Measurements from ENCODE around the gene ATXN1.

Gene ATXN1

DNA sequence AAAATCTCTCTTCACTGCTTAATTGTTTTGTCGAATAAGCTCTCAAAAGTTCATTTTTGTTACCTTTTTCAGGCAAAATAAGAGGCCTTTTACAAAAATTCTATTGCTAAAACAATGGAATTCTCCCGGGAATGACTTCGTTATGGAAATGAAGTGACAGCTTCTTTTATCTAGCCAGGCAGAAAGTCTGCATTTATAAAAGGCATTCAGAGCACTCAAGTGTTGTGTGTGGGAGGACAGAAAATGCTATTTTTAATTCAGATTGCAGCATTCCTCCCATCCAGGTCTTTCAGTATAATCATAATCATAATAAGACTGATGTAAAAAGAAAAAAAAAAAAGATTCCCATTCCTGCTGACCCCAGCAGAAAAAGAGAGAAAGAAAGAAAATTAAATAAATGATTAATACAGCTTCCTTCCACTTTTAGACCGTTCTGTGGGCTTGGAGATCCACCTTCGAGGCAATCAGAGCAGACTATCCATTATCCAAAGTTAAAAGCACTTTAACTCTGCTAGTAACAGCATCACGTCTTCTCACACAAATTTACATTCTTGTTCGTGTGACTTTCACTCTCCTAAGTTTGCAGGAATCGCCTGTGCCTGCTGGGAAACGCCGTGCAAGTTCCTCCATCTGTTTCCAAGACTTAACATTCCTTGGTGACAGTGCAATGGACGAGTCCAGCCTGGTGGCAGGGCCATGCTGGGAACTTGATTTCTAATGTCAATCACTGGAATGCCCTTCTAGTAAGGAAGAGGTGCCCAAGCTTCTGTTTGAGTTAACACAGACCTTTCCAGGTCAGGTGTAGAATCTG, 264.1 kb downstream of the ATXN1 start:
- H3K18ac ChIP-seq (ENCODE audit: low read depth in 1 of 2, low read length in 2 of 2), result no peak overlapping the region
- peaks cover 2% of the 10 kb centered on the region for H3K4me1 ChIP-seq (ENCODE audit: control insufficient read depth, insufficient read depth, low read depth, low read length)
- H3K9me3 ChIP-seq (ENCODE audit: control insufficient read depth, low read length), result no peaks in the 10 kb centered on the region
- WGBS, result 59% methylated on average over 11 of the region's 11 CpGs
- H3K4ac ChIP-seq (ENCODE audit: low read depth in 1 of 2, low read length in 2 of 2), result no peak overlapping the region
- no peak overlapping the region for H3K9ac ChIP-seq (ENCODE audit: low read length)
- no peak overlapping the region for H2AFZ ChIP-seq (ENCODE audit: low read depth, low read length)
- no peaks in the 10 kb centered on the region for H3K27me3 ChIP-seq (ENCODE audit: control insufficient read depth in 1 of 2, insufficient read depth in 1 of 2, low read length in 2 of 2)
- H2BK5ac ChIP-seq (ENCODE audit: low read depth, low read length, poor library complexity, severe bottlenecking), result no peak overlapping the region
- no peak overlapping the region for H2BK15ac ChIP-seq (ENCODE audit: low read depth, poor library complexity, severe bottlenecking)
- H3K4me3 ChIP-seq (ENCODE audit: insufficient read depth in 1 of 2, low read depth in 1 of 2, low read length in 2 of 2), result no peak overlapping the region
- no peak overlapping the region for H4K91ac ChIP-seq (ENCODE audit: low read length)
- no peak overlapping the region for H3K4me2 ChIP-seq (ENCODE audit: low read length, poor library complexity, severe bottlenecking)
- H3K23ac ChIP-seq (ENCODE audit: low read length in 2 of 2), result no peak overlapping the region
- no peaks in the 10 kb centered on the region for H3K36me3 ChIP-seq (ENCODE audit: control insufficient read depth in 1 of 2, insufficient read depth in 2 of 2, low read depth in 1 of 2, low read length in 2 of 2)
- no peak overlapping the region for H2BK12ac ChIP-seq (ENCODE audit: low read length in 2 of 2)
- DNase-seq, result peak; percentile 47
- H2AK5ac ChIP-seq (ENCODE audit: low read length, severe bottlenecking), result no peak overlapping the region
- H3K14ac ChIP-seq (ENCODE audit: low read length in 2 of 2), result no peak overlapping the region
- H3K27ac ChIP-seq (ENCODE audit: low read length, poor library complexity, severe bottlenecking), result no peak overlapping the region
- H4K8ac ChIP-seq (ENCODE audit: low read length), result no peak overlapping the region
- no peak overlapping the region for H2BK120ac ChIP-seq (ENCODE audit: low read depth, low read length)
- peaks cover 5% of the 10 kb centered on the region for H3K79me1 ChIP-seq (replicated peaks; ENCODE audit: low read length, poor library complexity, severe bottlenecking)

DNA sequence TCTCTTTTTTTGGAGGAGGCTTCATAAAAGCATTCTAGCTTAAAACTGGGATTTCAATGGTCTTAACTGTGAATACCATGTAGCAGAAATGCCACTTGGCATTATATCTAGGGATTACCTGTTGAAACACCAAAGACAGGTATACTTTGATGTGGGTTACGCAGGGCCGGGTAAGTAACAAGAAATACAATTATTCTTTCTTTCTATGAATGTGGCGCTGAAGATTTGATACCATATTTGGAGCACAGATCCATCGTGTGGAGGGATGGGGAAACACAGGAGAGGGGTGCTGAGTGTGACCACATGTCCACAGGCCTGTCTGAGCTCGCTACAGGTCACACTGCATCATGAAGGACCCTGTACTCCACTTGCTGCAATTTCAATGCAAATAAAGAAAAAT, 265.1 kb downstream of the ATXN1 start:
- Histone ChIP-seq H3K27me3 (ENCODE audit: control insufficient read depth in 1 of 2, insufficient read depth in 1 of 2, low read length in 2 of 2) (no peaks in the 10 kb centered on the region), H2AFZ (ENCODE audit: low read depth, low read length) (no peak overlapping the region), H2AK5ac (ENCODE audit: low read length, severe bottlenecking) (no peak overlapping the region), H4K91ac (ENCODE audit: low read length) (no peak overlapping the region), H3K4me2 (ENCODE audit: low read length, poor library complexity, severe bottlenecking) (no peak overlapping the region), H3K36me3 (ENCODE audit: control insufficient read depth in 1 of 2, insufficient read depth in 2 of 2, low read depth in 1 of 2, low read length in 2 of 2) (no peaks in the 10 kb centered on the region), H2BK5ac (ENCODE audit: low read depth, low read length, poor library complexity, severe bottlenecking) (no peak overlapping the region), H3K23ac (ENCODE audit: low read length in 2 of 2) (no peak overlapping the region), H2BK12ac (ENCODE audit: low read length in 2 of 2) (no peak overlapping the region), H3K4ac (ENCODE audit: low read depth in 1 of 2, low read length in 2 of 2) (no peak overlapping the region), H4K8ac (ENCODE audit: low read length) (peak overlapping the region; percentile 39), H3K9ac (ENCODE audit: low read length) (no peak overlapping the region), H3K4me1 (ENCODE audit: control insufficient read depth, insufficient read depth, low read depth, low read length) (peaks cover 2% of the 10 kb centered on the region), H3K9me3 (ENCODE audit: control insufficient read depth, low read length) (no peaks in the 10 kb centered on the region), H3K18ac (ENCODE audit: low read depth in 1 of 2, low read length in 2 of 2) (no peak overlapping the region), H3K14ac (ENCODE audit: low read length in 2 of 2) (no peak overlapping the region), H3K27ac (ENCODE audit: low read length, poor library complexity, severe bottlenecking) (no peak overlapping the region), H2BK120ac (ENCODE audit: low read depth, low read length) (no peak overlapping the region), H3K79me1 (replicated peaks; ENCODE audit: low read length, poor library complexity, severe bottlenecking) (peaks cover 9% of the 10 kb centered on the region), H3K4me3 (ENCODE audit: insufficient read depth in 1 of 2, low read depth in 1 of 2, low read length in 2 of 2) (no peak overlapping the region), H2BK15ac (ENCODE audit: low read depth, poor library complexity, severe bottlenecking) (no peak overlapping the region)
- WGBS, result 78% methylated on average over 5 of the region's 5 CpGs
- no peak for DNase-seq

DNA sequence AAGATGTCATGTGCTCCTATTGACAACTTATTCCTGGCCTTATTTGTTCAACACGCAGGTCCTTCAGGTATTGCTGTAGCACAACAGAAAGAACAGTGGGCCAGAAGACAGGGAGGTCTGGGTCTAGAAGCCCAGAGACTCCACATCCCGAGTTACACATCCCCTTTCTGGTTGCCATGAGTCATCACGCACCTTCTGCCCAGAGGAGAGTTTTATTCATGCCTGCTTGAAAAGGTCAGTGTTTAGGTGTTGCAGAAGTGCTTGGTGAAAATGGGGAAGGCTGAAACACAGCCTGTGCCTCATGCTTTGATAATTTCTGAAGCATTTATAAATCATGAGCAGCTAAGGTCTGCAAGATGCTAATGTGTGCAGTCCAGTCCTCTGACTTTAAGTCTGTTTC, 266.5 kb downstream of the ATXN1 start:
- Histone ChIP-seq H3K9me3 (ENCODE audit: control insufficient read depth, low read length) (no peaks in the 10 kb centered on the region), H3K23ac (ENCODE audit: low read length in 2 of 2) (no peak overlapping the region), H4K8ac (ENCODE audit: low read length) (no peak overlapping the region), H3K4me1 (ENCODE audit: control insufficient read depth, insufficient read depth, low read depth, low read length) (peaks cover 2% of the 10 kb centered on the region), H3K4ac (ENCODE audit: low read depth in 1 of 2, low read length in 2 of 2) (no peak overlapping the region), H3K79me1 (replicated peaks; ENCODE audit: low read length, poor library complexity, severe bottlenecking) (peaks cover 9% of the 10 kb centered on the region), H2BK120ac (ENCODE audit: low read depth, low read length) (no peak overlapping the region), H2AFZ (ENCODE audit: low read depth, low read length) (no peak overlapping the region), H3K18ac (ENCODE audit: low read depth in 1 of 2, low read length in 2 of 2) (no peak overlapping the region), H3K36me3 (ENCODE audit: control insufficient read depth in 1 of 2, insufficient read depth in 2 of 2, low read depth in 1 of 2, low read length in 2 of 2) (no peaks in the 10 kb centered on the region), H3K27ac (ENCODE audit: low read length, poor library complexity, severe bottlenecking) (no peak overlapping the region), H2AK5ac (ENCODE audit: low read length, severe bottlenecking) (no peak overlapping the region), H2BK5ac (ENCODE audit: low read depth, low read length, poor library complexity, severe bottlenecking) (no peak overlapping the region), H2BK15ac (ENCODE audit: low read depth, poor library complexity, severe bottlenecking) (no peak overlapping the region), H4K91ac (ENCODE audit: low read length) (no peak overlapping the region), H3K9ac (ENCODE audit: low read length) (no peak overlapping the region), H3K4me3 (ENCODE audit: insufficient read depth in 1 of 2, low read depth in 1 of 2, low read length in 2 of 2) (no peak overlapping the region), H3K27me3 (ENCODE audit: control insufficient read depth in 1 of 2, insufficient read depth in 1 of 2, low read length in 2 of 2) (no peaks in the 10 kb centered on the region), H2BK12ac (ENCODE audit: low read length in 2 of 2) (no peak overlapping the region), H3K4me2 (ENCODE audit: low read length, poor library complexity, severe bottlenecking) (no peak overlapping the region), H3K14ac (ENCODE audit: low read length in 2 of 2) (no peak overlapping the region)
- 57% methylated on average over 3 of the region's 3 CpGs for WGBS
- peak; percentile 33 for DNase-seq

DNA sequence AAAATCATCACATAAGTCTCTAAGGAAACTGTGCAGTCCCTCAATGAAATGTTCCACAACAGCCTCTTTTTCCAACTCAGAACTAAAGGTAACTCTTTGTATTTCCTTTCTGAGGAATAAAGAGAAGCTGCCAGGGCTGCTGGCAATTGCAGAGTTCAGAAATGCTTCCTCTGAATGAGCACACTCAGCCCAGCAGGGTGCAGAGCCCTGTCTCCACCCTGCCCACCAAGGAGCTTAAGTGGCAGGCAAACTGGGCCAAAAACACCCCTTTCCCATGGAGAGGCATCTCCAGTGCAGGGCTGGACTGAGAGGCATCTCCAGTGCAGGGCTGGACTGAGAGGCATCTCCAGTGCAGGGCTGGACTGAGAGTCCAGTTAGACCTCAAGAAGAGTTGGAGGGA, 267.5 kb downstream of the ATXN1 start:
- H3K4me1 ChIP-seq (ENCODE audit: control insufficient read depth, insufficient read depth, low read depth, low read length), result peaks cover 2% of the 10 kb centered on the region
- no peak overlapping the region for H2BK12ac ChIP-seq (ENCODE audit: low read length in 2 of 2)
- no peaks in the 10 kb centered on the region for H3K9me3 ChIP-seq (ENCODE audit: control insufficient read depth, low read length)
- no peak overlapping the region for H2AFZ ChIP-seq (ENCODE audit: low read depth, low read length)
- H4K8ac ChIP-seq (ENCODE audit: low read length), result no peak overlapping the region
- H3K27ac ChIP-seq (ENCODE audit: low read length, poor library complexity, severe bottlenecking), result no peak overlapping the region
- H2BK5ac ChIP-seq (ENCODE audit: low read depth, low read length, poor library complexity, severe bottlenecking), result no peak overlapping the region
- H3K9ac ChIP-seq (ENCODE audit: low read length), result no peak overlapping the region
- H3K36me3 ChIP-seq (ENCODE audit: control insufficient read depth in 1 of 2, insufficient read depth in 2 of 2, low read depth in 1 of 2, low read length in 2 of 2), result no peaks in the 10 kb centered on the region
- H3K4me3 ChIP-seq (ENCODE audit: insufficient read depth in 1 of 2, low read depth in 1 of 2, low read length in 2 of 2), result no peak overlapping the region
- H4K91ac ChIP-seq (ENCODE audit: low read length), result no peak overlapping the region
- peaks cover 14% of the 10 kb centered on the region for H3K79me1 ChIP-seq (replicated peaks; ENCODE audit: low read length, poor library complexity, severe bottlenecking)
- no peak overlapping the region for H3K14ac ChIP-seq (ENCODE audit: low read length in 2 of 2)
- no peak overlapping the region for H2BK120ac ChIP-seq (ENCODE audit: low read depth, low read length)
- H3K18ac ChIP-seq (ENCODE audit: low read depth in 1 of 2, low read length in 2 of 2), result no peak overlapping the region
- no peak overlapping the region for H2AK5ac ChIP-seq (ENCODE audit: low read length, severe bottlenecking)
- no peaks in the 10 kb centered on the region for H3K27me3 ChIP-seq (ENCODE audit: control insufficient read depth in 1 of 2, insufficient read depth in 1 of 2, low read length in 2 of 2)
- no peak overlapping the region for H3K4ac ChIP-seq (ENCODE audit: low read depth in 1 of 2, low read length in 2 of 2)
- no peak overlapping the region for H3K23ac ChIP-seq (ENCODE audit: low read length in 2 of 2)
- H3K4me2 ChIP-seq (ENCODE audit: low read length, poor library complexity, severe bottlenecking), result no peak overlapping the region
- no peak overlapping the region for H2BK15ac ChIP-seq (ENCODE audit: low read depth, poor library complexity, severe bottlenecking)
- no peak for DNase-seq
